Measurements from ENCODE around the gene SMIM35.

The SMIM35 gene

GRCh38 chr11:118018401-118018800 lies 68.4 kb downstream of the SMIM35 start:
- in situ Hi-C loops (cut with MboI; ENCODE audit: low sequenced_read_pairs, unreplicated experiment) = no loop called here
- DNase-seq (ENCODE audit: low spot score) = no peak
- no peak for TF ChIP-seq CTCF (IDR thresholded peaks at IDR 0.05; ENCODE audit: borderline replicate concordance, control extremely low read depth, extremely low read depth, insufficient read depth, missing control alignments)

- TF ChIP-seq CTCF (IDR thresholded peaks at IDR 0.05; ENCODE audit: borderline replicate concordance, control extremely low read depth, extremely low read depth, insufficient read depth, missing control alignments) = no peak
- no peak for DNase-seq (ENCODE audit: low spot score)
- in situ Hi-C loops (cut with MboI; ENCODE audit: low sequenced_read_pairs, unreplicated experiment) = no loop called here
These were observed 69.0 kb downstream of the SMIM35 start for GRCh38 chr11:118017631-118018315.

DNA sequence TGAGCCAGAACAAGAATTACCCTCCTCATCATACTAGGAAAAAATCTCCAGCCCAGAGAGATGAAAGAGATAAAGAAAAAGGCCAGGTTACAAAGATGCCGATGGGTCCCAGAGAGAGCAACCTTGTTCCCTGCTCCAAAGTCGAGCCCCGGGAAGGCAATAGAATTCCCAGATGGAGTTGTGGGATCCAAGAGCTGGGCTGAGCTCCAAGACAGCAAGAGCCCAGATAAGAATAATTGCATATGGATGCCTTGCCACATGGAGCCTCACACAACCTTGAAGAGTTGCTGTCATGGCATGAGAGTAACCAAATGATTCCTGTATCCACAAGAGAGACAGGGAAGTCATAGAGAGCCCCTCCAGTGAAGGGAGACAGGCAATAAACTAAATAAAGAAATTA lies 69.7 kb downstream of the SMIM35 start:
- TF ChIP-seq CTCF (IDR thresholded peaks at IDR 0.05; ENCODE audit: borderline replicate concordance, control extremely low read depth, extremely low read depth, insufficient read depth, missing control alignments) = no peak
- no peak for DNase-seq (ENCODE audit: low spot score)
- in situ Hi-C loops (cut with MboI; ENCODE audit: low sequenced_read_pairs, unreplicated experiment) = no loop called here

DNA sequence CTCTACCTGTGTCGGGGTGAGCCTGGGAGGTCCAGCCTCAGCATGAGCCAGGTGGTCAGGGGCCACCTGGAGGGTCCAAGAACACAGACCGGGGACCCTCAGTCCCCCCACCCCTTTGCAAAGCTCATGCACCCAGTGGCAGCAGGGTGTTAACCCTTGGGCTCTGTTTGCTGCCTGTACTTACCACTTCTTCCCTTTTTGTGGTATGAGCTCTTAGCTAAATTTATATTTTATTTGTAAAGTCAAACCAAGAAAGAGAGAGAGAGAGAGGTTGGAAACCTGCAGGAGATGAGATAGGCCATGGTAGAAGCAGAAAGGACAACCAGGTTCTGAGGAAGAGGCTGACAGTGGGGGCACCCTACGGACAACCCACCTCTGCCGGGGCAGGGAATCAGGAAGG lies 70.7 kb downstream of the SMIM35 start:
- in situ Hi-C loops (cut with MboI; ENCODE audit: low sequenced_read_pairs, unreplicated experiment) = no loop called here
- no peak for TF ChIP-seq CTCF (IDR thresholded peaks at IDR 0.05; ENCODE audit: borderline replicate concordance, control extremely low read depth, extremely low read depth, insufficient read depth, missing control alignments)
- no peak for DNase-seq (ENCODE audit: low spot score)

GRCh38 chr11:118015385-118015841 lies 71.3 kb downstream of the SMIM35 start:
- no peak for DNase-seq (ENCODE audit: low spot score)
- no peak for TF ChIP-seq CTCF (IDR thresholded peaks at IDR 0.05; ENCODE audit: borderline replicate concordance, control extremely low read depth, extremely low read depth, insufficient read depth, missing control alignments)
- in situ Hi-C loops (cut with MboI; ENCODE audit: low sequenced_read_pairs, unreplicated experiment) = no loop called here

- DNase-seq (ENCODE audit: low spot score) = no peak
- in situ Hi-C loops (cut with MboI; ENCODE audit: low sequenced_read_pairs, unreplicated experiment) = no loop called here
- TF ChIP-seq CTCF (IDR thresholded peaks at IDR 0.05; ENCODE audit: borderline replicate concordance, control extremely low read depth, extremely low read depth, insufficient read depth, missing control alignments) = no peak
These were observed 72.7 kb downstream of the SMIM35 start for GRCh38 chr11:118014022-118014421.
